Neural cell (in vitro differentiated cells): ENCODE data around the gene GFER. TPM values are rescaled to one million over a fixed set of nuclear protein-coding genes. Genes with fewer than 3 reads are reported as not detected.

Experiments used
- H2AFZ ChIP-seq: fragments of 200-600, 300-800 bp; sonication (generic), shearing (Covaris generic); 2 replicates; pipeline ENCODE4 v1.6.0; 2014; ENCODE audit warnings: low read depth, mild to moderate bottlenecking, antibody characterized with exemption, low read length, moderate library complexity
- H3F3A ChIP-seq: fragments of 200-600 bp; shearing (Covaris generic); 2 replicates; pipeline ENCODE4 v1.6.1; 2016; ENCODE audit warnings: mild to moderate bottlenecking, moderate library complexity, mixed read lengths, antibody characterized with exemption, low read length; ENCODE audit not compliant: insufficient read depth, poor library complexity, severe bottlenecking
- H3K27ac ChIP-seq: fragments of 200-600, 300-800 bp; sonication (generic), shearing (Covaris generic); 2 replicates; pipeline ENCODE4 v1.5.1; 2014; ENCODE audit warnings: mild to moderate bottlenecking, low read length, moderate library complexity
- H3K27me3 ChIP-seq: fragments of 300-800, 200-600 bp; sonication (generic), shearing (Covaris generic); 2 replicates; pipeline ENCODE4 v1.6.0; 2014; ENCODE audit warnings: mild to moderate bottlenecking, low read depth, low read length, moderate library complexity; ENCODE audit not compliant: insufficient read depth
- H3K36me3 ChIP-seq: fragments of 300-800, 200-600 bp; sonication (generic), shearing (Covaris generic); 2 replicates; pipeline ENCODE4 v1.5.1; 2014; ENCODE audit warnings: mild to moderate bottlenecking, antibody characterized with exemption, low read length, moderate library complexity; ENCODE audit not compliant: insufficient read depth
- H3K4me2 ChIP-seq: fragments of 300-800, 200-600 bp; sonication (generic), shearing (Covaris generic); 2 replicates; pipeline ENCODE4 v1.6.0; 2014; ENCODE audit warnings: mild to moderate bottlenecking, low read length
- H3K4me3 ChIP-seq: fragments of 300-800, 200-600 bp; sonication (generic), shearing (Covaris generic); 2 replicates; pipeline ENCODE4 v1.5.1; 2014; ENCODE audit warnings: mild to moderate bottlenecking, low read length, moderate library complexity
- H3K79me2 ChIP-seq: fragments of 200-600 bp; shearing (Covaris generic); replicated peaks from 2 replicates; pipeline ENCODE4 v1.6.0; 2014; ENCODE audit warnings: mild to moderate bottlenecking, low read length, moderate library complexity; ENCODE audit not compliant: insufficient read depth
- H3K9ac ChIP-seq: fragments of 300-800, 200-600 bp; sonication (generic), shearing (Covaris generic); 2 replicates; pipeline ENCODE4 v1.6.1; 2016; ENCODE audit warnings: mild to moderate bottlenecking, low read length, mixed read lengths
- H3K9me2 ChIP-seq: fragments of 200-600 bp; shearing (Covaris generic); 2 replicates; pipeline ENCODE4 v1.6.1; 2016; ENCODE audit warnings: mild to moderate bottlenecking, low read length, mixed read lengths; ENCODE audit not compliant: insufficient read depth
- H3K9me3 ChIP-seq: fragments of 200-600, 300-800 bp; sonication (generic), shearing (Covaris generic); 2 replicates; pipeline ENCODE4 v1.6.1; 2016; ENCODE audit warnings: mild to moderate bottlenecking, mixed run types, low read length, moderate library complexity, mixed read lengths
- H4K20me1 ChIP-seq: fragments of 200-600 bp; shearing (Covaris generic); 2 replicates; pipeline ENCODE4 v1.6.1; 2016; ENCODE audit warnings: mild to moderate bottlenecking, mixed run types; ENCODE audit not compliant: insufficient read depth
- CTCF ChIP-seq: fragments of 450-650 bp; IDR thresholded peaks from 2 replicates; pipeline ENCODE4 v1.5.1; 2014; ENCODE audit warnings: antibody characterized with exemption, mild to moderate bottlenecking, moderate library complexity; ENCODE audit not compliant: poor library complexity, severe bottlenecking
- RAD21 ChIP-seq: fragments of 450-650 bp; conservative IDR thresholded peaks from 2 replicates; pipeline ENCODE4 v1.6.1; 2014; ENCODE audit warnings: antibody characterized with exemption, mild to moderate bottlenecking, moderate library complexity
- REST ChIP-seq: IDR thresholded peaks from 2 replicates; pipeline ENCODE4 v1.6.1; 2012; ENCODE audit warnings: borderline replicate concordance
- SMC3 ChIP-seq: fragments of 450-650 bp; conservative IDR thresholded peaks from 2 replicates; pipeline ENCODE4 v1.6.1; 2014; ENCODE audit warnings: antibody characterized with exemption, mild to moderate bottlenecking, moderate library complexity; ENCODE audit not compliant: poor library complexity
- polyA plus RNA-seq: library from polyadenylated mRNA; depleted of rRNA; stranded (reverse); fragments of >200 nt; gene quantifications from 2 replicates; pipeline ENCODE4 v1.2.3, GENCODE V29; 2014

The GFER gene
- polyA plus RNA-seq, 1 donor from 2014 or later = 37.8 TPM

GRCh38 chr16:1963806-1964505 is 20.0 kb upstream of the GFER start:
- Histone ChIP-seq H3K9me3 (no peaks in the 10 kb centered on the region), H3K4me2 (peak overlapping the region; percentile 94), H3K79me2 (peaks cover 19% of the 10 kb centered on the region)

More at GRCh38 chr16:1963806-1964505, 20.0 kb upstream of the GFER start:
- Histone ChIP-seq H3K9ac (peak overlapping the region; percentile 89), H3K27ac (peak overlapping the region; percentile 80), H3K9me2 (no peaks in the 10 kb centered on the region), H2AFZ (no peak overlapping the region), H3F3A (no peaks in the 10 kb centered on the region), H3K4me3 (peak overlapping the region; percentile 88), H3K36me3 (no peaks in the 10 kb centered on the region), H4K20me1 (no peaks in the 10 kb centered on the region), H3K27me3 (no peaks in the 10 kb centered on the region)
- TF ChIP-seq CTCF (peak; percentile 61), RAD21 (peak; percentile 27), SMC3 (peak; percentile 45), REST (no peak)
